Vagina (tissue), 2 donors: ENCODE data around the gene MAP7D3. TPM values are rescaled to one million over a fixed set of nuclear protein-coding genes. Genes with fewer than 3 reads are reported as not detected.

Experiments
- DNase-seq, 2 donors: peaks; one replicate each; pipeline ENCODE4 v3.0.0-alpha.2; 2017; ENCODE audit errors: extremely low spot score in 2 of 2
- H3K27ac ChIP-seq: fragments of 200-600 bp; sonication (generic); one replicate; pipeline ENCODE4 v1.5.1; 2019
- H3K27me3 ChIP-seq: fragments of 200-600 bp; sonication (generic); one replicate; pipeline ENCODE4 v1.5.1; 2019
- H3K36me3 ChIP-seq, 2 donors: fragments of 200-600 bp; sonication (generic); one replicate each; pipeline ENCODE4 v1.5.1; 2017 to 2019
- H3K4me1 ChIP-seq: fragments of 200-600 bp; sonication (generic); one replicate; pipeline ENCODE4 v1.5.1; 2019
- H3K4me3 ChIP-seq, 2 donors: fragments of 200-600 bp; sonication (generic); 1 replicate in 1 of 2; 2 replicates in 1 of 2; pipeline ENCODE4 v1.5.1; 2016 to 2019
- H3K9me3 ChIP-seq: fragments of 200-600 bp; sonication (generic); one replicate; pipeline ENCODE4 v1.5.1; 2019
- POLR2A ChIP-seq, 2 donors: fragments of 450-650 bp; IDR thresholded peaks; one replicate each; pipeline ENCODE4 v1.6.1; 2017; ENCODE audit warnings: antibody characterized with exemption in 2 of 2, mild to moderate bottlenecking in 2 of 2, moderate library complexity in 2 of 2
- POLR2AphosphoS5 ChIP-seq, 2 donors: sonication (generic); formaldehyde crosslinking; IDR thresholded peaks; one replicate each; pipeline ENCODE4 v1.9.0; 2017; ENCODE audit warnings: antibody characterized with exemption in 2 of 2, mild to moderate bottlenecking in 2 of 2, low read depth in 1 of 2; ENCODE audit not compliant: insufficient read depth in 1 of 2
- intact Hi-C: fragments of 100-400 bp; cut with DNase I; formaldehyde crosslinking; loops from one replicate; pipeline ENCODE4 v1.15.1; 2023
- total RNA-seq: library from RNA; depleted of rRNA; stranded (reverse); fragments of >200 nt; gene quantifications from one replicate; pipeline ENCODE4 v1.2.3, GENCODE V29; 2016
- TF ChIP-seq, protein P1 (sequence below), 3 experiments: fragments of 450-650 bp in 2 of 3; fragments of 200-600 bp in 1 of 3; sonication (generic) in 1 of 3; IDR thresholded peaks; one replicate each; pipeline ENCODE4 v1.5.1; 2017 to 2019; ENCODE audit warnings: antibody characterized with exemption in 3 of 3, mild to moderate bottlenecking in 2 of 3, moderate library complexity in 2 of 3

Gene MAP7D3
- total RNA-seq, 1 donor from 2014 or later, result 15.0 TPM

DNA sequence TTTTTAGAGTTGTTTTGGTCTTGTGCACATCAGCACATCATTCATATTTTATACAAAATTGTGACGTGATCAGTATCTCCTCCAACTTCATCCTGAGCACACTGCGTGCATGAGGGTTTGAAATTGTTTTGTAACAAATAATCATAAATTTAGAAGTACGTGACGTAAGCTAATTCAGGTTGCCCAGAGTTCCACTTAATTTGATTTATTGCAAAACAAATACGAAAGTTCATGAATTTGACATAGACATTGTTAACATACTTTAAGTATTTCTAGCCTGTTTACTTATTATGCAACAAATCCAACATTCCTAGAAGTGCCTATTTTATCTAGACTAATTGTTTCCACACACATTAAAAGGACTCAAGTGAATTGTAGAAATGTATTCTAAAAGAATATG is 48.3 kb downstream of the MAP7D3 start:
- Histone ChIP-seq H3K4me1 (peaks cover 30% of the 10 kb centered on the region), H3K27me3 (no peaks in the 10 kb centered on the region), H3K4me3 (no peak overlapping the region), H3K9me3 (no peaks in the 10 kb centered on the region), H3K27ac (peak overlapping the region; percentile 65), H3K36me3 (peaks cover 0 to 5% of the 10 kb centered on the region in 2 donors)
- DNase-seq, result no peak
- TF ChIP-seq POLR2AphosphoS5 (IDR thresholded peaks at IDR 0.05; ENCODE audit: insufficient read depth in 1 of 2, low read depth in 1 of 2) (peak; percentile 28 to 33), POLR2A (IDR thresholded peaks at IDR 0.05) (no peak)
- TF ChIP-seq, protein P1, sequence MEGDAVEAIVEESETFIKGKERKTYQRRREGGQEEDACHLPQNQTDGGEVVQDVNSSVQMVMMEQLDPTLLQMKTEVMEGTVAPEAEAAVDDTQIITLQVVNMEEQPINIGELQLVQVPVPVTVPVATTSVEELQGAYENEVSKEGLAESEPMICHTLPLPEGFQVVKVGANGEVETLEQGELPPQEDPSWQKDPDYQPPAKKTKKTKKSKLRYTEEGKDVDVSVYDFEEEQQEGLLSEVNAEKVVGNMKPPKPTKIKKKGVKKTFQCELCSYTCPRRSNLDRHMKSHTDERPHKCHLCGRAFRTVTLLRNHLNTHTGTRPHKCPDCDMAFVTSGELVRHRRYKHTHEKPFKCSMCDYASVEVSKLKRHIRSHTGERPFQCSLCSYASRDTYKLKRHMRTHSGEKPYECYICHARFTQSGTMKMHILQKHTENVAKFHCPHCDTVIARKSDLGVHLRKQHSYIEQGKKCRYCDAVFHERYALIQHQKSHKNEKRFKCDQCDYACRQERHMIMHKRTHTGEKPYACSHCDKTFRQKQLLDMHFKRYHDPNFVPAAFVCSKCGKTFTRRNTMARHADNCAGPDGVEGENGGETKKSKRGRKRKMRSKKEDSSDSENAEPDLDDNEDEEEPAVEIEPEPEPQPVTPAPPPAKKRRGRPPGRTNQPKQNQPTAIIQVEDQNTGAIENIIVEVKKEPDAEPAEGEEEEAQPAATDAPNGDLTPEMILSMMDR (IDR thresholded peaks at IDR 0.05), result no peak
- intact Hi-C loops, result no loop called here

- Histone ChIP-seq H3K4me3 (peak overlapping the region; percentile 17 to 33), H3K27ac (peak overlapping the region; percentile 65), H3K4me1 (peaks cover 31% of the 10 kb centered on the region), H3K27me3 (no peaks in the 10 kb centered on the region), H3K9me3 (no peaks in the 10 kb centered on the region), H3K36me3 (no peaks in the 10 kb centered on the region)
- TF ChIP-seq, protein P1 (IDR thresholded peaks at IDR 0.05), result no peak
- no peak for TF ChIP-seq POLR2A (IDR thresholded peaks at IDR 0.05)
- no peak for TF ChIP-seq POLR2AphosphoS5 (IDR thresholded peaks at IDR 0.05; ENCODE audit: insufficient read depth in 1 of 2, low read depth in 1 of 2)
- intact Hi-C loops, result no loop called here
- DNase-seq, result no peak
Measured at GRCh38 chrX:136201601-136202000, 49.6 kb downstream of the MAP7D3 start.

GRCh38 chrX:136200466-136200865 is 50.7 kb downstream of the MAP7D3 start:
- H3K4me1 ChIP-seq, result peaks cover 42% of the 10 kb centered on the region
- H3K36me3 ChIP-seq, result no peaks in the 10 kb centered on the region
- no peaks in the 10 kb centered on the region for H3K9me3 ChIP-seq
- peak overlapping the region; percentile 12 to 33 for H3K4me3 ChIP-seq
- DNase-seq, result no peak
- intact Hi-C loops, result no loop called here
- TF ChIP-seq, protein P1 (IDR thresholded peaks at IDR 0.05), result no peak
- TF ChIP-seq POLR2AphosphoS5 (IDR thresholded peaks at IDR 0.05; ENCODE audit: insufficient read depth in 1 of 2, low read depth in 1 of 2), result no peak
- no peak for TF ChIP-seq POLR2A (IDR thresholded peaks at IDR 0.05)
- H3K27ac ChIP-seq, result peak overlapping the region; percentile 65
- no peaks in the 10 kb centered on the region for H3K27me3 ChIP-seq

- peaks cover 33% of the 10 kb centered on the region for H3K4me1 ChIP-seq
- H3K36me3 ChIP-seq, result no peaks in the 10 kb centered on the region
- no peak overlapping the region for H3K27ac ChIP-seq
- TF ChIP-seq POLR2AphosphoS5 (IDR thresholded peaks at IDR 0.05; ENCODE audit: insufficient read depth in 1 of 2, low read depth in 1 of 2), result no peak
- no peak for TF ChIP-seq POLR2A (IDR thresholded peaks at IDR 0.05)
- TF ChIP-seq, protein P1 (IDR thresholded peaks at IDR 0.05), result no peak
- DNase-seq, result no peak
- H3K4me3 ChIP-seq, result peak overlapping the region; percentile 18 to 33
- intact Hi-C loops, result no loop called here
- H3K27me3 ChIP-seq, result no peaks in the 10 kb centered on the region
- H3K9me3 ChIP-seq, result no peaks in the 10 kb centered on the region
Measured at GRCh38 chrX:136199365-136199764, 51.8 kb downstream of the MAP7D3 start.

- Histone ChIP-seq H3K4me1 (peaks cover 28% of the 10 kb centered on the region), H3K4me3 (peak overlapping the region; percentile 18 to 33)
Measured at GRCh38 chrX:136198678-136199243, 52.4 kb downstream of the MAP7D3 start.

More at GRCh38 chrX:136198678-136199243, 52.4 kb downstream of the MAP7D3 start:
- Histone ChIP-seq H3K27me3 (no peaks in the 10 kb centered on the region), H3K9me3 (no peaks in the 10 kb centered on the region), H3K27ac (peak overlapping the region; percentile 68), H3K36me3 (no peaks in the 10 kb centered on the region)
- no peak for DNase-seq
- no peak for TF ChIP-seq POLR2A (IDR thresholded peaks at IDR 0.05)
- TF ChIP-seq, protein P1 (IDR thresholded peaks at IDR 0.05), result no peak
- intact Hi-C loops, result no loop called here
